Caco-2 (cell line): ENCODE data around the gene SLC25A51. TPM values are rescaled to one million over a fixed set of nuclear protein-coding genes. Genes with fewer than 3 reads are reported as not detected.

Experiments used
- BruUV-seq: library from RNA; stranded (reverse); fragments of 400-500 nt; replicated peaks from 2 replicates; lab custom pipeline; 2021; lab: Mats Ljungman, UMichigan
- CTCF ChIA-PET: fragments of 300-600 bp; sonication (Branson Sonifier 250); formaldehyde crosslinking; loops from one replicate; lab custom pipeline; 2022; ENCODE audit warnings: antibody characterized with exemption; lab: Charles Lee
- POLR2A ChIA-PET: fragments of 300-600 bp; sonication (Branson Sonifier 250); formaldehyde crosslinking; loops from one replicate; lab custom pipeline; 2022; ENCODE audit warnings: antibody characterized with exemption; lab: Charles Lee
- DNase-seq, 2 experiments: peaks; one replicate each; pipeline versions ENCODE4 v3.0.0 to v3.0.0-alpha.2; 2020 to 2022
- H3K27me3 ChIP-seq: replicated peaks from 2 replicates; pipeline ENCODE4 v1.6.0; 2011; ENCODE audit warnings: low read length; ENCODE audit not compliant: control insufficient read depth, insufficient read depth
- H3K36me3 ChIP-seq: 2 replicates; pipeline ENCODE4 v1.5.1; 2011; ENCODE audit warnings: low read length; ENCODE audit not compliant: control insufficient read depth, insufficient read depth
- H3K4me1 ChIP-seq: fragments of 250-450 bp; sonication (Bioruptor Pico); 2 replicates; pipeline ENCODE4 v1.5.1; 2020; ENCODE audit warnings: mild to moderate bottlenecking
- H3K4me3 ChIP-seq: 2 replicates; pipeline ENCODE4 v1.5.1; 2011; ENCODE audit warnings: low read depth, mild to moderate bottlenecking, control low read depth, low read length
- H3K9me3 ChIP-seq: fragments of 250-450 bp; sonication (Bioruptor Pico); 2 replicates; pipeline ENCODE4 v1.5.1; 2020; ENCODE audit warnings: mild to moderate bottlenecking, moderate library complexity
- H3K27ac Mint-ChIP-seq: one replicate; pipeline ENCODE4 v1.8.0; 2022; ENCODE audit warnings: mixed read lengths; ENCODE audit not compliant: unreplicated experiment
- H3K27me3 Mint-ChIP-seq: one replicate; pipeline ENCODE4 v1.8.0; 2022; ENCODE audit warnings: mixed read lengths; ENCODE audit not compliant: insufficient read depth, unreplicated experiment
- H3K36me3 Mint-ChIP-seq: one replicate; pipeline ENCODE4 v1.8.0; 2022; ENCODE audit warnings: mild to moderate bottlenecking, mixed read lengths; ENCODE audit not compliant: insufficient read depth, unreplicated experiment
- H3K4me1 Mint-ChIP-seq: one replicate; pipeline ENCODE4 v1.8.0; 2022; ENCODE audit warnings: low read depth, mixed read lengths; ENCODE audit not compliant: unreplicated experiment
- H3K4me3 Mint-ChIP-seq: one replicate; pipeline ENCODE4 v1.8.0; 2022; ENCODE audit warnings: mild to moderate bottlenecking, moderate library complexity, mixed read lengths; ENCODE audit not compliant: unreplicated experiment
- H3K9me3 Mint-ChIP-seq: one replicate; pipeline ENCODE4 v1.8.0; 2022; ENCODE audit warnings: mixed read lengths; ENCODE audit not compliant: unreplicated experiment
- CTCF ChIP-seq, 2 experiments: fragments of 200-600 bp in 1 of 2; IDR thresholded peaks; 1 replicate in 1 of 2; 2 replicates in 1 of 2; pipeline versions ENCODE4 v1.5.1 to v1.8.0; 2011 to 2022; ENCODE audit warnings: antibody characterized with exemption in 1 of 2, control low read depth in 1 of 2, inconsistent platforms in 1 of 2, low read depth in 1 of 2, low read length in 1 of 2, mild to moderate bottlenecking in 1 of 2, moderate library complexity in 1 of 2; ENCODE audit not compliant: insufficient read depth in 1 of 2, severe bottlenecking in 1 of 2, unreplicated experiment in 1 of 2
- intact Hi-C: fragments of 100-400 bp; cut with micrococcal nuclease; formaldehyde crosslinking; loops from one replicate; pipeline ENCODE4 v1.10.0; 2022; ENCODE audit not compliant: unreplicated experiment
- total RNA-seq: library from RNA; stranded (reverse); gene quantifications from 2 replicates; pipeline ENCODE4 v1.2.3, GENCODE V29; 2022

The SLC25A51 gene
- total RNA-seq, 1 experiment from 2014 or later = 29.1 TPM

GRCh38 chr9:37922363-37923117 is 18.6 kb upstream of the SLC25A51 start:
- no peaks in the 10 kb centered on the region for H3K36me3 ChIP-seq
- no TSS peak for BruUV-seq
- no peaks in the 10 kb centered on the region for H3K9me3 ChIP-seq
- no peaks in the 10 kb centered on the region for H3K4me1 ChIP-seq
- Mint-ChIP-seq H3K9me3 (no peaks in the 10 kb centered on the region), H3K4me3 (no peak overlapping the region), H3K27me3 (no peaks in the 10 kb centered on the region), H3K27ac (peak overlapping the region; percentile 42), H3K36me3 (peaks cover 25% of the 10 kb centered on the region), H3K4me1 (no peaks in the 10 kb centered on the region)
- ChIA-PET CTCF (no interaction called here), POLR2A (no interaction called here)
- H3K4me3 ChIP-seq = no peak overlapping the region
- intact Hi-C loops = no loop called here
- TF ChIP-seq CTCF (IDR thresholded peaks at IDR 0.05; ENCODE audit: insufficient read depth in 1 of 2, low read depth in 1 of 2, low read length in 1 of 2, severe bottlenecking in 1 of 2, unreplicated experiment in 1 of 2) = no peak
- no peak for DNase-seq
- H3K27me3 ChIP-seq = no peaks in the 10 kb centered on the region

- H3K27me3 Mint-ChIP-seq = no peaks in the 10 kb centered on the region
- H3K4me3 Mint-ChIP-seq = no peak overlapping the region
- H3K4me1 Mint-ChIP-seq = no peaks in the 10 kb centered on the region
- peaks cover 25% of the 10 kb centered on the region for H3K36me3 Mint-ChIP-seq
- Histone ChIP-seq H3K4me1 (no peaks in the 10 kb centered on the region), H3K27me3 (no peaks in the 10 kb centered on the region), H3K4me3 (no peak overlapping the region), H3K36me3 (no peaks in the 10 kb centered on the region), H3K9me3 (no peaks in the 10 kb centered on the region)
- TF ChIP-seq CTCF (IDR thresholded peaks at IDR 0.05; ENCODE audit: insufficient read depth in 1 of 2, low read depth in 1 of 2, low read length in 1 of 2, severe bottlenecking in 1 of 2, unreplicated experiment in 1 of 2) = no peak
- H3K9me3 Mint-ChIP-seq = no peaks in the 10 kb centered on the region
- no TSS peak for BruUV-seq
- peak in 1 of 2 experiments; percentile 17 for DNase-seq
- intact Hi-C loops = no loop called here
- ChIA-PET CTCF (no interaction called here), POLR2A (no interaction called here)
- H3K27ac Mint-ChIP-seq = peak overlapping the region; percentile 42
Observed at GRCh38 chr9:37921546-37922300, 17.8 kb upstream of the SLC25A51 start.

GRCh38 chr9:37921168-37921510 is 17.2 kb upstream of the SLC25A51 start:
- POLR2A ChIA-PET = no interaction called here
- Mint-ChIP-seq H3K4me3 (no peak overlapping the region), H3K27me3 (no peaks in the 10 kb centered on the region), H3K36me3 (peaks cover 25% of the 10 kb centered on the region), H3K4me1 (no peaks in the 10 kb centered on the region), H3K9me3 (no peaks in the 10 kb centered on the region), H3K27ac (no peak overlapping the region)
- H3K4me3 ChIP-seq = no peak overlapping the region
- H3K4me1 ChIP-seq = no peaks in the 10 kb centered on the region
- intact Hi-C loops = no loop called here
- no peak for TF ChIP-seq CTCF (IDR thresholded peaks at IDR 0.05; ENCODE audit: insufficient read depth in 1 of 2, low read depth in 1 of 2, low read length in 1 of 2, severe bottlenecking in 1 of 2, unreplicated experiment in 1 of 2)
- CTCF ChIA-PET = no interaction called here
- no peaks in the 10 kb centered on the region for H3K9me3 ChIP-seq
- no peaks in the 10 kb centered on the region for H3K36me3 ChIP-seq
- no TSS peak for BruUV-seq
- no peaks in the 10 kb centered on the region for H3K27me3 ChIP-seq
- DNase-seq = peak in 1 of 2 experiments; percentile 10
